GM21576 (cell line): ENCODE results near the gene CLCN1.

Source experiments
- ATAC-seq: cut with Tn5 transposase; IDR thresholded peaks from one replicate; pipeline ENCODE4 v1.9.1; 2021; ENCODE audit warnings: mild to moderate bottlenecking, moderate library complexity; ENCODE audit not compliant: unreplicated experiment

Gene CLCN1

DNA sequence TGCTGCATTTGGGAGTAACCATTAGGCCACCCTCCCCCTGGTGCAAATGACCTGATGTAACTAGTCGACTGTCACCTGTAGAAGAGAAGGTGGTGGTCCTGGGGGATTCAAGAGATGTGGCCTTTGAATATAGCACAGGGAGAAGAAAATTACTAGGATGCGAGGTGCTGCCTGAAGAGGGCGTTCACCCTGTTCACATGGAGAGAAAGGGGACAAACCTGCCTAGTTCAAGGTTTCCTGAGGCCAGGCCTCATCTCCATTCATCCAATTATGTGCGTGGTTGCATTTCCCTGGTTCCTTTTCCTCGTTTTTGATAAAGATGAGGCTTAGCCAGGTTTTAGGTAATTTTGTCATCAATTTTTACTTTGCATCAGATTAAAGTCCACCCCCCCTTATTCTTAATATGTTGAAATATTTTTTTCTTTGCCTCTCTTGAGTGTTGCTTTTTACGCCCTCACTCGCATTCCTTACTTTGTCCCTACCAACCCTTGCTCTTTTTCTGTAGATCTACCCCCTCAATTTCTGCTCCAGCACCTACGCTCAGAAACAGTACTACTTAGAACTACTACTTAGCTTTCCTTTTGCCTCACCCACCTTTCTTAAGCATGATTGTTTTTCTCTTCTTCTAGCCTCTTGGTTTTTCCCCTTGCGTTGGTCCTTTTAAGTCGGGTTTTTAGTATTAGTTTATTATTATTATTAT is 13.7 kb downstream of the CLCN1 start:
- ATAC-seq: no peak

DNA sequence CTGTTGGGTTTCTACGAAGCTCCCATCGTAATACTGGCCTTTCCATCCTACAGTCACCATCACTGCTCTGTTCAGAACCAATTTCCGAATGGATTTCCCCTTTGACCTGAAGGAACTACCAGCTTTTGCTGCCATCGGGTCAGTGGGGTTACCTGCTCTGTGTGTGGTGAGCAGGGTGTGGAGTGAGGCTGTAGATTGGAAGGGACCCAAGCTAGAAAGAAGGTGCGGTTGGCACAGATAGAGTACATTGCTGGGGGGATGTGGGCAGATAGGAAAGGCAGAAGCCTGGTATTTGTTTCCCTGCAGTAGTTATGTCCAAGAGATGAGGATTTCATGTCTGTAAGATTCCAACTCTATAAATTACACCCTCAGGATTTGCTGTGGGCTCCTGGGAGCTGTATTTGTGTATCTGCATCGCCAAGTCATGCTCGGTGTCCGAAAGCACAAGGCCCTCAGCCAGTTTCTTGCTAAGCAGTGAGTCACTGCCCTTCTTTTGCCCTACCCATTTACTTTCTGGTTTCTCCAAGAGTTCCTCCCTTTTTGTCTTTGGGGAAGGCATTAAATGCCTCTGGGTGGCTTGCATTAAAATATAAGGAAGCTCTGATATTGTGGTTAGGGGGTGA is 15.4 kb downstream of the CLCN1 start:
- no peak for ATAC-seq

DNA sequence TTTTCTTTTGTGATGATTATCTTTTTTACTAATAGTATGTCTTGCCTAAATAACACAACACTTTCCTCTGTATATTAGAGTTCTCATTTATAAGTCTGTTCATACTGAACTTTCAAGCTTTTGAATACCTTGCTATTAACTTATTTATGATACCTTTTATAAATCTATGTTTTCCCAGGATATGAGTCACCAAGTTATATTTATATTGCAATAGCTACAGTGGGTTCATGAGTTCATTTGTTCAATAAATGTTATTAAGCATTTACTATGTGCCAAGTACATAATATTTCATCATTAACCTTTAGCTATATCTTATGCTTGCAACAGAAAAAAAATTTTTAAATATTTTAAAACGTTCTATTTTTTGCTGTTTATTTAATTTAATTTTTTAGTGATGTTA is 18.3 kb downstream of the CLCN1 start:
- no peak for ATAC-seq

DNA sequence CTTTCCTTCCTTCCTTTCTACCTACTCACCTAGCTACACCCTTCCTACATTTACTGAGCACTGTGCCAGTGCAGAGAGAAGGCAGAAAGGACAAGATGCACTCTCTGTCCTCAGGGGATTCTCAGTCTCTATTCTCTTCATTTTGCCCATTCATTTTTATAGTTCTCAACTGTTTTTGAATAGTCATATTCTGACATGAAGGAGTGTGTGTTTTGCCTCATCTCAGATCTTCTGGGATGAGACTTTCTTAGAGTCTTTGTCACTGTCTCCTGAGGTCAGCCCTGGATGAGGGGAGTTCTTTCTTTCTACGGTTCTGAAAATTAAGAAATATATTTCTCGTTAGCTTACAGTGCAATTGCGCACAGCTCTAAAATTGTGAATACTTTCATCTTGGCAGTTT is 21.3 kb downstream of the CLCN1 start:
- no peak for ATAC-seq

DNA sequence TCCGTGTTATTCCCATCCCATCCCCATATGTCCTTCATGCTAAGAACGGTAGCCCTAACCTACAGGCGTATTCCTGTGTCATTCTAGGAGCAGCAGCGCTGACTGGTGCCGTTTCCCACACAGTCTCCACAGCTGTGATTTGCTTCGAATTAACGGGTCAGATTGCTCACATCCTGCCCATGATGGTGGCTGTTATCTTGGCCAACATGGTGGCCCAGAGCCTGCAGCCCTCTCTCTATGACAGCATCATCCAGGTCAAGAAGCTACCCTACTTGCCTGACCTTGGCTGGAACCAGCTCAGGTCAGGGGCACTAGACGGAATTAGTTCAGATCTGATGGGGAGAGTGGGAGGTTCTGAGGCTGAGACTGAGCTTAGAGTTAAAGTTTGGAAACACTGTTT is 25.9 kb downstream of the CLCN1 start:
- no peak for ATAC-seq

DNA sequence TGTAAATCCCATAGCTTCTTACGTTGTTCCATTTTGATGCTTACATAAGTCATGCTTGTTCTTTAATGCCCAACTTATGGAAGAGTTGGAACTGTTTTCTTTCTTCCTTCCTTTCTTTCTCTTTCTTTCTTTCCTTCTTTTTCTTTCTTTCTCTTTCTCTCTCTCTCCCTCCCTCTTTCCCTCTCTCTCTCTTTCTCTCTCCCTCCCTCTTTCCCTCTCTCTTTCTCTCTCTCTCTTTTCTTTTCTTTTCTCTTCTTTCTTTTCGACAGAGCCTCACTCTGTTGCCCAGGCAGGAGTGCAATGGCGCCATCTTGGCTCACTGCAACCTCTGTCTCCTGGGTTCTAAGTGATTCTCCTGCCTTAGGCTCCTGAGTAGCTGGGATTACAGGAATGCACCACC is 27.7 kb downstream of the CLCN1 start:
- ATAC-seq: no peak

- ATAC-seq: peak; percentile 71
Measured at GRCh38 chr7:143345428-143345900, 29.6 kb downstream of the CLCN1 start.

- no peak for ATAC-seq
Measured at GRCh38 chr7:143346018-143346417, 30.1 kb downstream of the CLCN1 start.

- ATAC-seq: no peak
Measured at GRCh38 chr7:143347950-143348349, 32.0 kb downstream of the CLCN1 start.

GRCh38 chr7:143351060-143351459 is 35.1 kb downstream of the CLCN1 start:
- ATAC-seq: no peak

GRCh38 chr7:143351574-143351973 is 35.7 kb downstream of the CLCN1 start:
- ATAC-seq: no peak

GRCh38 chr7:143352531-143353002 is 36.7 kb downstream of the CLCN1 start:
- ATAC-seq: no peak

DNA sequence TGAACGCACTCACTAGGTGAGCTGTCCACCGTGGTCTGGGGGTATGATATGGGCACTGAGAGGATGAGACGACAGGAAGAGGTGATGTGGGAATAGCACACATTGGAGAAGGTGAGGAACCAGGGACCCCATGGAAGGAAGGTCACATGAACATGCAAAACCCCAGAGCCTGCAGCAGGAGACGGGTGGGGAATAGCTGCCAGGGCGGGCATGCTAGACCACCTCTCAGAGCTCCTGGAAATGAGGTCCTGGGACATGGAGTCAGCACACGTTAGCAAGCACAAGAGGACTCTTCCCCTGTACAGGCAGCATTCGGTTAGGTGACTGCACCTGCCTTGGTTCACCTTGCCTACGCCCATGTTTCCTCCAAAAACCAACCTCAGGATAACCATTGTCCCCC is 38.5 kb downstream of the CLCN1 start:
- ATAC-seq: no peak

DNA sequence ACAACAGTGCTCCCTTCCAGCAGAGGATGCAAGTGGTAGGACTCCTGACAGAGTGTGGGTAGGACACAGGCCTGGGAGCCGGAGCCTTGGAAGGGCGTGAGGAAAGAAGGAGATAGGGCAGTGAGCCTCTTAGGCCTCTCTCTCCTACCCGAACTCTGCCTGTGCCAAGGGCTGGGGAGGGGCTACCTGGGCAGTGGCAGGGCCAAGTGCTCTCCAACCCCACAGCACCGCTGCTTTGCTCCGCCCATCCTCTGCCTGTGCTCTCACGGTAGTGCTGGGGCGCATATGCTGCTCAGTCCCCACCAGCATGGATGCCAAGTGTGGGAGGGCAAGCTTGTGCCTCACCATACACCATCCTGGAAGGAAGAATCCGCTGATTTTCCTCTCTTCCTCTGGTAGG is 39.1 kb downstream of the CLCN1 start:
- ATAC-seq: no peak

DNA sequence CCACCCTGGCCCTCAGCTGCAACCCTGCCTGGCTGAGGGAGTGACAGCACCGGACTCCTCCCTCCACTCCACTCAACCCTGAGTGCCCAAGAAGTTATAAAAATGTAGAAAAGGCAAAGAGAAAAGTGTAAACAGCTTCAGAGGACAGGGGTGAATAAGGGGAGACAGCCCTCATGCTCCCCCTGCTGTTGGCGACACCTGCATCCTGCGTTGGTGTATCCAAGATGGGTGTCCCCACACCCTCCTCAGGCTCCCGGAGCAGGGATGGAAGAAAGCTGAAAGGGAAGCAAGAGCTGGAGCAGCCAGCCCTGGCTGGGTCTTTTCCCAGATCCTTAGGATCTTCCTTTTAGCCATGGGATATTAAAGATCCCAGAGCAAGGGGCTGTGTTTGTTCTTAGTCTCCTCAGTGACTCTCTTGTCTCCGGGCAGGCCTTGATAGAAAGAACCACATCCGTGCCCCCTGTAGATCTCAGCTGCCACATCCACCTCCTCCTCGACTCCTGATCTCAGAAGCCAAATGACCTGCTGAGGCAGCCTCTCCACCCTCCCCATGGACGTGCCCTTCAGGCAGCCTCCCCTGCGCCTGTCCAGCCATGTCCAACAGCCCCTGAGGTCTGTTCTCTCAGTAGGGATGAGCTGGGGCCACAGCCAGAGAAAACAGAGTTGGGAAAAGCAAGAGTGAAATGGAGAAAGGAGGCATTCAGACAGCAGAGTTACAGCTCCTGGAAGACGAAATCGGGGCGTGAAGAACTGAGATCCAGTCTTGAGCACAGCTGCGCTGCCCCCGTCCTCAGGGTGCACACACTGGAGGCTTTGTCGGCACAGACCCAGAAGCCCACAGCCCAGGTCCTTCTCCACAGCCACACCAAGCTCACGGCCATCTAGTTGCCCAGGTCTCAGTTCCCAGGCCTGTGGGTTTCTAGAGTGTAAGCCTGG is 39.8 kb downstream of the CLCN1 start:
- ATAC-seq: no peak

GRCh38 chr7:143356414-143357050 is 40.6 kb downstream of the CLCN1 start:
- no peak for ATAC-seq

DNA sequence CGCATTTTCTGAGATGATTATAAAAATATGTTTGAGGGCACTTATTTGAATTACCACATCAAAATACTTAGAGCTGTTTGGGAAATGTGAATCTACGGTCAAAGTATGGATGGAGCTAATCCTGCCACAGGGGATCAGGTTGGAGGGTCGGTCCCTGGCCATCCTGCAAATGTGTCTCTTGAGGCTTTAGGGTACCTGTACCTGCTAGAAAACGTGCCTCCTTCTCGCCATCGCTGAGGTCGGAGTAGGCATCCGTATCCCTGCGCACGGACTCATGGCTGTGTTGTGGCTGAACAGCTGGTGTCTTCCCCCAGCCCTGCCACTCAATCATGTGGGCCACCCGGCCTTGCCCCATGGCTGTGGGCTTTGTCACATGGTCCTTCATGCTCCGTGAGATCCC is 42.7 kb downstream of the CLCN1 start:
- no peak for ATAC-seq

DNA sequence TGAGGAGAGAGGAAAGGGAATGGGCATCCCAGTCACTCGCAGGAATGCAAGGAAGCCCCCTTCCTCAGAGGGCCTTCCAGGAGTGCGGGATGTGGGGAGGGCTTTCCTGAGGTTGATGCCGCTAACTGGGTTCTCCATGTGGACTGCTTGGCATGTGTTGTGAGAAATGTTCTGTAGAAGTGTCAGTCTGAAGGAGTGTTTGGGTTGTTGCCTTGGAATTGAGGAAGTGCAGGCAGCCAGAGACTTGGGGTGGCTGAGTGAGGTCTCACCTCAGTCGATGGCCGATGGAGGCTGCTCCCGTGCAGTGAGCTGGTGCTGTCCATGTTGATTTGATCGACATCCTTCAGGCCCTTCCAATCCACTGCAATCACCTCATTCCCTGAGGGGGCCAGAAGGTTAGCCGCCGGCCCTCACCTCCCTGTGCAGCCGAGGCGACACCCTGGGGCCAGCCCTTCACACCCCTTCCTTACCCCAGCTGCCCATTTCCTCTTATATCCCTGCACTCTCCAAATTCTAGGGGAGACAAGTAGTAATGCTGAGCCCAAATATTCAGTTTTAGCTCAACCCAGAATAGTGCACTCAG is 44.0 kb downstream of the CLCN1 start:
- ATAC-seq: no peak

GRCh38 chr7:143360788-143361551 is 45.1 kb downstream of the CLCN1 start:
- ATAC-seq: no peak

GRCh38 chr7:143361552-143362130 is 45.7 kb downstream of the CLCN1 start:
- ATAC-seq: no peak
